ENCODE results near the gene POLE2.

DNA sequence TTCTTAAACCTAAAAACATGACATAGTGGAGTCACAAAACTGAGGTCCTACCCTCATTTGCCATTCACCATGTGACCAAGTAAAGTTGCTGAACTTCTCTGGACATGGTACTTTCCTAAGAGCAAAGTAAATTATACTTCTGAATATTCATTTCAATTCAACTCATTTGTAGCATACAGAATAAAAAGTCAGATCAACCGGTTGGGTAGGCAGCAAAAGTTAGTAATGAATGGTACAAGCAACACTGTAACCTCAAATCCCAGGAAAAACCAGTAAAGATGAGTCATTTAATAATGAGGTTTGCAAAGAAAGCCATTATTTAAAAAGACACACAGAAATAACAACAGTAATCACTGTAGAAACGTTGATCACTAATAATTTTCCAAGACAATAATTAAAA is 8.7 kb downstream of the POLE2 start:
- TF ChIP-seq, protein P1, sequence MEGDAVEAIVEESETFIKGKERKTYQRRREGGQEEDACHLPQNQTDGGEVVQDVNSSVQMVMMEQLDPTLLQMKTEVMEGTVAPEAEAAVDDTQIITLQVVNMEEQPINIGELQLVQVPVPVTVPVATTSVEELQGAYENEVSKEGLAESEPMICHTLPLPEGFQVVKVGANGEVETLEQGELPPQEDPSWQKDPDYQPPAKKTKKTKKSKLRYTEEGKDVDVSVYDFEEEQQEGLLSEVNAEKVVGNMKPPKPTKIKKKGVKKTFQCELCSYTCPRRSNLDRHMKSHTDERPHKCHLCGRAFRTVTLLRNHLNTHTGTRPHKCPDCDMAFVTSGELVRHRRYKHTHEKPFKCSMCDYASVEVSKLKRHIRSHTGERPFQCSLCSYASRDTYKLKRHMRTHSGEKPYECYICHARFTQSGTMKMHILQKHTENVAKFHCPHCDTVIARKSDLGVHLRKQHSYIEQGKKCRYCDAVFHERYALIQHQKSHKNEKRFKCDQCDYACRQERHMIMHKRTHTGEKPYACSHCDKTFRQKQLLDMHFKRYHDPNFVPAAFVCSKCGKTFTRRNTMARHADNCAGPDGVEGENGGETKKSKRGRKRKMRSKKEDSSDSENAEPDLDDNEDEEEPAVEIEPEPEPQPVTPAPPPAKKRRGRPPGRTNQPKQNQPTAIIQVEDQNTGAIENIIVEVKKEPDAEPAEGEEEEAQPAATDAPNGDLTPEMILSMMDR (IDR thresholded peaks at IDR 0.05), result no peak
- no peak for TF ChIP-seq POLR2A (IDR thresholded peaks at IDR 0.05)
